GM18519 (cell line): Measurements from ENCODE around the gene FAM120B.

Experiments used
- ATAC-seq: cut with Tn5 transposase; IDR thresholded peaks from one replicate; pipeline ENCODE4 v1.9.1; 2021; ENCODE audit warnings: mild to moderate bottlenecking, moderate library complexity; ENCODE audit not compliant: unreplicated experiment, low FRiP score

Gene FAM120B

GRCh38 chr6:170270984-170271593 lies 35.5 kb upstream of the FAM120B start:
- no peak for ATAC-seq

DNA sequence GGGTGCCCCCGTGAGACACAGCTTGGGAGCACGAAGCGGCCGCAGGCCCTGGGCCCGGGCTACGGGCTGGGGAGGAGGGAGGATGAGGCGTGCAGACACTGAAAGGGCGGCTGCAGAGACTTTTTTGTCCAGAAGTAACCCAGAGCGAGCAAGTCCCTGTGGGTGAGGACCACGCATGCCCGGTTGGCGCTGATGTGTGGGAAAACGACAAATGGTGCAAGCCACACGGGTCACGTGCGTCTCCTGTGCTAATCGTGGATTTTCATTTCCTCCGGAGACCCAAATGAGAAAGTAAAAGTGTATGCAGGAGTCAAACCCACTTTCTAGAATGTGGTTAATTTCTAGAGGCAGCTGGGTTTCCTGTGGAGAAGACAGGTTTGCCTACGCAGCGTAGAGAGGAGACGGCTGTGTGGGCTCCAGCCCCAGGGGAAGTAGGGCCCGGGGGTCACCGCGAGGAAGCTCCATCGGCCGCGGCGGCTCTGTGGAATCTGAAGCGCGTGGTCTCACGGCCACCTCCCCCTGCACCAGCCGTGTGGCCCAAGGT lies 34.7 kb upstream of the FAM120B start:
- ATAC-seq, result peak; percentile 95

DNA sequence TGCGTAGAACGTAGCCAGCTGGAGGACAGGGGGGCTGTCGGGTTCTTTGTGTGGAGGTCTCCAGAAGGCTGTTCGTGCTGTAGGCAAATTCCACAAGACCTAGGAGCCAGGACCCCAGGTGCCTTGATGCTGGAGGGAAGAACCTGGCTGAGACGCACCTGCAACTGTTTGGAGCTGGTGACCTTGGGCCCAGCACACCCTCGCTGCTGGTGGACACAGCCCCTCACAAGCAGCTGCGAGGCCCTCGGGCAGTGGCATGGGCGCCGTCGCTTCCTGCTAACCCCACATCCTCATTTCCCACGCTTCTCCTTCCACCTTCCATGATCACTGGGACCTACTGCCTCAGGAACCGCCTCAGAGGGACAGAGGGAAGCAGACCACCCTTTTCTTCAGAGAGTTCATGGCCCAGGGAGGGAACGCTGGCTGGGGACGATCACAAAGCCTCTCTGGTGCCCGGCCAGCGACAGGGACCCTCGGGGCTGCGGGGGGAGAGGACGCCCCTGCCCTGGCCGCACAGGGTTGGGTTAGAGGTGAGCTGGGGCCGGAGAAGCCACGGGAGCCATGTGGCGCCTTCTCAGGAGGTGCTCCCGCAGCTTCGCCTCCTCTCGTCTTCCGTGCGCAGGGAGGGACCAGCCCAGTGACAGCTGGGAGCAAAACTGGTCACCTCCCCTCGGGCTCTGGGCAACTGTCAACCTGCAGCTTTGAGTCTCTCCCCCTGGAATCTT lies 34.1 kb upstream of the FAM120B start:
- ATAC-seq, result no peak

DNA sequence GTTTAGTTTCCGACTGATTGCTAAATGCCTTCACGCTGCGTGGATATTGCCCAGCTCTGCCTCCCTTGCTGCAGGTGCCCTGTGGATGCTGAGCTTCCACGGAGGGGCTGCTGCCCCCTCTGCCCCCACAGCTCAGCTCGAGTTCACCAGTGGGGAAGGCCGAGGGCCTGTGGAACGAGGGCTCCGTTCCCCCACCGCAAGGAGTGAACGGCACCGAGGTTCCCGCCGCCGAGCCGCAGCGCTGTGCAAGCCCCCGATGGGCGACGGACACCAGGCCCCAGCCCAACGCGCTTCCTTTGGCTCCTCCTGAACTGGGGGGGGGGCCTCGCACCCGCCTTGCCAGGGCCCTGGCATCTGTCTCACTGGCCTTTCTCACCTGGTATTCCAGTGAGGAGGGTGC lies 33.4 kb upstream of the FAM120B start:
- no peak for ATAC-seq

- ATAC-seq, result no peak
Observed at GRCh38 chr6:170273681-170274080, 32.9 kb upstream of the FAM120B start.

DNA sequence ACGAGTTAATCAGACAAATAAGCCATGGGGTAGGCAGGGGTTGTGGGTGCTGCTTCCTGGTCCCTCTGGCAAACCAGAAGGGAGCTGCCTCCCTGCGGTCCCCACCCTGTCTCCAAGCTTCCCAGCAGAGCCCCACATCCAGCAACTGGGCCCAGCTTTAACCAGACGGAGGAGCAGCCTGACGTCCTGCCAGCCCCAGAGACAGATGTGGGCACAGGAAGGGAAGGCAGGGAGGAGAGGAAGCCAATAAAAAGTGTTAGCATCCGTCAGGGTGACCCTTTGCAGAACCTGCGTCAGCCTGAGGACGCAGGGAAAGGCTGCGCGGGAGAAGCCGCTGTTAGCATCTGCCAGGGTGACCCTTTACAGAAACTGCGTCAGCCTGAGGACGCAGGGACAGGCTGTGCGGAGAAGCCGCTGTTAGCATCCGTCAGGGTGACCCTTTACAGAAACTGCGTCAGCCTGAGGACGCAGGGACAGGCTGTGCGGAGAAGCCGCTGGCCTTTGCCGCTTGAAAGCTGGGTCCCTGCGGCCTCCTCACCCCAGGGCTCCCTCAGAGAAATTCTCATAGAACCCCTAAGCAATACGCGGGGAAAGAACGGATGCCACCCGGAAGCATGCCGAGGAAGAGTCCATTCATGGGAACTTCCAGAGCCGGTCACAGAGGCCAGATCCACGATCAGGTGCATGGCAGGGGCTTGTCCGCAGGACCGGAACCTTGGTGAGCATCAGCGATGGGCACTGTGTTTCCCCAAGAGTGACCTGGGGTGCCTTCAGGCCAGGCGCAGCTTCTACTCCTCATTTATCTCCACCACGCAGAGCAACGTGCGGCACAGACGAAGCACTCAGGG lies 31.6 kb upstream of the FAM120B start:
- ATAC-seq, result no peak

GRCh38 chr6:170276369-170277057 lies 30.0 kb upstream of the FAM120B start:
- no peak for ATAC-seq

- ATAC-seq, result no peak
Observed at GRCh38 chr6:170277893-170278742, 28.4 kb upstream of the FAM120B start.

- ATAC-seq, result no peak
Observed at GRCh38 chr6:170278743-170279094, 27.8 kb upstream of the FAM120B start.

- ATAC-seq, result no peak
Observed at GRCh38 chr6:170279426-170279825, 27.1 kb upstream of the FAM120B start.

- no peak for ATAC-seq
Observed at GRCh38 chr6:170279977-170280688, 26.4 kb upstream of the FAM120B start.

GRCh38 chr6:170280689-170281045 lies 25.9 kb upstream of the FAM120B start:
- no peak for ATAC-seq

- ATAC-seq, result no peak
Observed at GRCh38 chr6:170281331-170282292, 24.9 kb upstream of the FAM120B start.

DNA sequence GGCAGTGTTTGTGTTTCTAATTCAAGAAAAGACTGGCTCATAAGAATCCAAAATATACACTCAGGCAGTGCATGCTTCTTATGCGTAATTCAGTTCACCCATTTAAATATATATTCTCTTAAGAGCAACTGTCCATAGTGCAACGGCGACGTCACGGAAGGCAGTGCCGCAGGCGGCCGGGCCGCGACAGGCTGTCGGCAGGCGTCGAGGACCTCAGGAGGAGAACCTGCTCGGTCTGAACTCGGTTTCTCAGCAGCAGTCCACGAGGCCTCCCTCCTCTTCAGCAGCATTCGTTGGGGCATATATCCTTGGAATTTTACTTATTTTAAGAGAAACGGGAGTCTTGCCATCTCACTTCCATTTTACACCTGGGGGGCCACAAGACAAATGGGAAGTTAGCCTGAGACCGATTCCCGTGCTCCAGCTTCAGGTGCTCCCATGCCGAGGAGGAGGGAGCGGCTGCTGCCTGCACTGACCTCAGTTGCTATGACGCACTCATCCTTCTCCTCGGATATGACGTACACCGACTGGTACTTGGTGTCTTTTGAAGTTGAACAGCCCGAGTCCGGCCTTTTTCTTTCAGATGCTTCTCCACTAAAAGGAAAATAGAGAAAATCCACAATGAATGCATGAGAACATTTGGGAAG lies 23.9 kb upstream of the FAM120B start:
- no peak for ATAC-seq

GRCh38 chr6:170283212-170284081 lies 23.1 kb upstream of the FAM120B start:
- ATAC-seq, result no peak

GRCh38 chr6:170284126-170284773 lies 22.3 kb upstream of the FAM120B start:
- no peak for ATAC-seq
